ENCODE data around the gene MOB2.

GRCh38 chr11:1468473-1469066 is 18.0 kb downstream of the MOB2 start:
- TF ChIP-seq POLR2A (IDR thresholded peaks at IDR 0.05) (no peak), CTCF (IDR thresholded peaks at IDR 0.05 in 4 of 5, conservative IDR thresholded peaks at IDR 0.05 in 1 of 5) (no peak)

Measured in gastrocnemius medialis (tissue), 4 donors.